Measurements from ENCODE around the gene EFNA5. TPM values are rescaled to one million over a fixed set of nuclear protein-coding genes. Genes with fewer than 3 reads are reported as not detected.

The EFNA5 gene
- total RNA-seq, 1 experiment from 2014 or later: 0.22 TPM

GRCh38 chr5:107408564-107408963 is 262.2 kb downstream of the EFNA5 start:
- no TSS peak for BruUV-seq (replicated peaks)
- Histone ChIP-seq H3K9me3 (ENCODE audit: control insufficient read depth in 1 of 2, insufficient read depth in 1 of 2, low read depth in 1 of 2, low read length in 2 of 2) (no peaks in the 10 kb centered on the region), H3K4me3 (replicated peaks in 1 of 2; ENCODE audit: low read depth in 1 of 2, low read length in 2 of 2) (no peak overlapping the region), H3K4me2 (ENCODE audit: low read length) (no peak overlapping the region), H3K36me3 (ENCODE audit: control insufficient read depth in 1 of 2, insufficient read depth in 2 of 2, low read length in 2 of 2) (no peaks in the 10 kb centered on the region), H3K9me2 (ENCODE audit: insufficient read depth) (no peaks in the 10 kb centered on the region), H4K20me1 (ENCODE audit: insufficient read depth) (no peaks in the 10 kb centered on the region), H3K27me3 (ENCODE audit: insufficient read depth, low read length) (no peaks in the 10 kb centered on the region), H3K79me2 (ENCODE audit: insufficient read depth, low read length) (no peaks in the 10 kb centered on the region), H3K4me1 (ENCODE audit: control insufficient read depth in 1 of 2, insufficient read depth in 2 of 2, low read length in 2 of 2) (no peaks in the 10 kb centered on the region), H3K27ac (ENCODE audit: low read depth, low read length) (no peak overlapping the region), H2AFZ (ENCODE audit: low read depth, low read length, poor library complexity, severe bottlenecking) (no peak overlapping the region), H3K9ac (ENCODE audit: low read length) (no peak overlapping the region)
- ATAC-seq: no peak
- POLR2A ChIA-PET: no interaction called here
- RAD21 ChIA-PET (ENCODE audit: low non-redundant PET in 1 of 2, low total read pairs in 2 of 2, uncharacterized antibody in 2 of 2, unreplicated experiment in 2 of 2): no interaction called here
- CTCF ChIA-PET: no interaction called here
- intact Hi-C loops (cut with micrococcal nuclease): no loop called here
- no peak for DNase-seq (ENCODE audit: low read depth, low spot score)
- no peak for TF ChIP-seq ZBTB33 (IDR thresholded peaks at IDR 0.05; ENCODE audit: extremely low read depth, insufficient replicate concordance, low read length)
- no peak for TF ChIP-seq TCF7L2 (IDR thresholded peaks at IDR 0.05; ENCODE audit: borderline replicate concordance, extremely low read depth, insufficient read depth, insufficient read length)
- no peak for TF ChIP-seq POLR2AphosphoS5 (IDR thresholded peaks at IDR 0.05; ENCODE audit: low read depth, low read length)
- TF ChIP-seq RAD21 (IDR thresholded peaks at IDR 0.05; ENCODE audit: low read depth): no peak
- TF ChIP-seq ATF3 (IDR thresholded peaks at IDR 0.05): no peak
- TF ChIP-seq REST (IDR thresholded peaks at IDR 0.05; ENCODE audit: low read depth): no peak
- TF ChIP-seq ELF1 (IDR thresholded peaks at IDR 0.05; ENCODE audit: borderline replicate concordance, low read depth): no peak
- TF ChIP-seq CBX3 (IDR thresholded peaks at IDR 0.05; ENCODE audit: low read depth): no peak
- TF ChIP-seq SIN3A (IDR thresholded peaks at IDR 0.05; ENCODE audit: low read depth): no peak
- TF ChIP-seq POLR2A (IDR thresholded peaks at IDR 0.05; ENCODE audit: borderline replicate concordance, extremely low read depth, insufficient read depth, insufficient read length): no peak
- TF ChIP-seq EZH2phosphoT487 (IDR thresholded peaks at IDR 0.05; ENCODE audit: borderline replicate concordance): no peak
- no peak for TF ChIP-seq YY1 (IDR thresholded peaks at IDR 0.05; ENCODE audit: extremely low read depth, insufficient replicate concordance, low read depth, low read length)
- no peak for TF ChIP-seq FOSL1 (IDR thresholded peaks at IDR 0.05; ENCODE audit: low read depth)
- no peak for TF ChIP-seq MAX (IDR thresholded peaks at IDR 0.05)
- no peak for TF ChIP-seq CEBPB (IDR thresholded peaks at IDR 0.05; ENCODE audit: low read depth)
